GM19328 (cell line): Measurements from ENCODE around the gene MID1.

Experiments
- ATAC-seq: cut with Tn5 transposase; IDR thresholded peaks from one replicate; pipeline ENCODE4 v1.9.1; 2021; ENCODE audit warnings: mild to moderate bottlenecking, moderate library complexity; ENCODE audit not compliant: unreplicated experiment

Gene MID1

GRCh38 chrX:10537308-10537707 is 83.1 kb downstream of the MID1 start:
- ATAC-seq, result no peak

DNA sequence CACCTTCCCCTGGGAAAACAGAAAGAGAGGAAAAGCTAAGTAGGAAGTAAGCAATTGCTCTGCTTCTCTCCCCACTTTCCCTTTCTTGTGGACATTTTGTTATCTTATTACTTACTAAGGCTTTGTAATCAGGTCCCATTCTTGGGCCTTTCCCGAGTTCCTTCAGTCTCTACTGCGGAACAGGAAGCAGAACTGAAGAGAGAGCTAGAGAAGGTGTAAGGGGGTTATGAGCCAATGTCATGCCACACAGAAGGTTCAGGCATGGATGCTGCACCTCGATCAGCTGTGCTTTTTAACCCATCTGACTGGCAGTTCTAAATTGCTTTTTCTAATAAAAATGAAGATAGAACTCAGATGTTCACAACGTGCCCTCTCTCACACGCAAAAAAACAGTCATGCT is 83.6 kb downstream of the MID1 start:
- ATAC-seq, result no peak

DNA sequence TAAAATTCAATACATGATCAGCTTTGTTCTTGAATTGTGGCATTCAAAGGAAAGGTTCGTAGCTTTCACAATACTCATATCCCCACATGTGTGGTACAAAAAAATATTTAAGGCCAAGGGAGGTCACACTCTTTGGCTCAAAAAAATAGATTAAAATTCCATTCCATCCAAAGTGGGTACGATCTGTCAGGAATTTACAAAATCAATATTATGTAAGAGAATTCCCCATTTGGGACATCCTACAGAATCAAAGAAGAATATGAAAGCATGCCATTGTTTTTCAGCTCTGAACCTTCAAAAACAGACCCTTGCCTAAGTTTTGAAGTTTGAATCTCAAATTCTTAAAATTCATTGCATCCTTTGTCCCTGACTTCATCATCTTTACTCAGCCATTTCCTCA is 85.8 kb downstream of the MID1 start:
- ATAC-seq, result no peak

DNA sequence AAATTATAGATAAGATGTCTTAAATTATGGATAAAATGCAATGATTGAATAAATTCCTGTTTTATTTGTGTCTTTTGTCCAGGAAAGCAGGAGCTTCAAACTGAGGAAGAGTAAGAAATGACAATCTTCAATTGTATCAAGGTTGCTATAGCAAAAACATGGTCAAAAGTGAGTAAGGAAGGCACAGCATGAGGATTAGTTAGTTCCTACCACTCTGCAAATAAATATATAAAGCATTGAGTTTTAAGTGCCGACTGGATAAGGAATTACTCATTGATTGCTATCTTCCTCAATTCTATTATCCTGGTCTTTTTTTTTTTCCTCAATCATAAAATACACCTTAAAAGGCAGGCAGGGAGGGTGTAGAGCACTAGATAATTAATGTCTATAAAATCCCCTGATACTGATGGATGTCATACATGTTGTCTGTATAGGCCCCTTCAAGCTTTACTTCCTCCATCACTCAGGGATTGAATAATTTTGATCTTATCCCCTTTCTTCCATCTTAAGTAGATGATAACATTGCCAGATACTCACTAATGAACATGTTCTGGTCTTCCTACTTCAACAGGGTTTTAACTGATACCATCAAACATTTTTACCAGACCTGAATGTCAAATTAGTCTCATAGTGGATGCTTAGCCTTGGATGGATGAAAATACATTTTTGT is 86.6 kb downstream of the MID1 start:
- no peak for ATAC-seq

GRCh38 chrX:10531927-10532326 is 88.5 kb downstream of the MID1 start:
- ATAC-seq, result no peak

- no peak for ATAC-seq
These were observed 91.0 kb downstream of the MID1 start for GRCh38 chrX:10529344-10529743.

GRCh38 chrX:10526451-10526850 is 93.9 kb downstream of the MID1 start:
- ATAC-seq, result no peak

DNA sequence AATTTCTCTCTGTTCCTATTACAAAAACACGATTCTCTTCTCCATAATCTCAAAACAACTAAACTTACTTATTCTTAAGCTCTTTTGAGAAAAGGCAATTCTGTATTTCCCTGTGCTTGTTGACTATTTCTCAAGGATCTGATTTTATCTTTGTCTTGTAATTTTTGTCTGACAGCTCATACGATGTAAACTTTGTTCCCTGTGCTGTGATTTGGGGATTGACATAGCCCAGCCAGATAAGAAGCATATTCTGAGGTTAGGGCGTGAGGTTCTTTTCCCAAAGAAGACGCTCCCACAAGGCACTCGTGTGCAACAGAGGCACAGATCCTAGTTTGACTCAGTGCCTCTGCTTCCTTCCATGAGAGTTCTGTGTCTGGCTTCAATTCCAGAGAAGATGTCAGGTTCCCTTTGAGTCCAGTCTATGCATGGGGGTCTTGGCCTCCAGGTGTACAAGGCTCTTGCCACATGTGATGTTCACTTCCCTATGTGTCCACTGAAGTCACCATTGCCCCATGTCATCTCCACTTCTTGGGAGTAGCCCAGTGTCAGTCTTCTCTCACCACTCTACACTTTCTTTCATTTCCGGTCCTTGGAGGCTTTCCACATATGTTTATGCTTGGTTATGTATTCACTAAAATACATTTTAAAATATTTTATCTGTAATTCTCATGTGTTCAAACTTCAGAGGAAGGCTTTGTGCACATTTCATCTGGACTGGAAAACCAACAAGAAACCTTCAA is 94.8 kb downstream of the MID1 start:
- no peak for ATAC-seq

GRCh38 chrX:10524578-10524977 is 95.8 kb downstream of the MID1 start:
- ATAC-seq, result no peak

- ATAC-seq, result no peak
These were observed 100.6 kb downstream of the MID1 start for GRCh38 chrX:10519761-10520160.

- ATAC-seq, result no peak
These were observed 101.1 kb downstream of the MID1 start for GRCh38 chrX:10519278-10519677.

DNA sequence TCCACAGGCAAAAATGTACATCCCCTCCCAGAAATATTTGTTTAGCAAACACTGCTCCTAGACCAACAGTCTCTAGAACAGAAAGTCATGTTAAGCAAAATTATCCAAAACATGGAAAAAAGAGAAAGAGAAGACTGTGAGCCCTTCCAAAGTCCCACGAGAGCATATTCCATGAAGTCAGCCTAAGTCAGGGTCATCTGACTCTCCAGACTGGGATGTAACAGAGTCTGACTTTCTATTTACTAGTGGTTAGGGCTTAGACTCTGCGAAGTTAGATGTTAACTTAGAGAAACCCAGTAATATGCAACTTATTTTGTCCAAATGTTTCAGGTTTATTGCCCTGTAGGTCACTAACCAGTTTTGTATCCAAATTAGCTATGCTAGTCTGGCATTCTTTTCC is 102.3 kb downstream of the MID1 start:
- ATAC-seq, result no peak

- no peak for ATAC-seq
These were observed 103.5 kb downstream of the MID1 start for GRCh38 chrX:10516781-10517322.

- no peak for ATAC-seq
These were observed 105.5 kb downstream of the MID1 start for GRCh38 chrX:10514891-10515290.

DNA sequence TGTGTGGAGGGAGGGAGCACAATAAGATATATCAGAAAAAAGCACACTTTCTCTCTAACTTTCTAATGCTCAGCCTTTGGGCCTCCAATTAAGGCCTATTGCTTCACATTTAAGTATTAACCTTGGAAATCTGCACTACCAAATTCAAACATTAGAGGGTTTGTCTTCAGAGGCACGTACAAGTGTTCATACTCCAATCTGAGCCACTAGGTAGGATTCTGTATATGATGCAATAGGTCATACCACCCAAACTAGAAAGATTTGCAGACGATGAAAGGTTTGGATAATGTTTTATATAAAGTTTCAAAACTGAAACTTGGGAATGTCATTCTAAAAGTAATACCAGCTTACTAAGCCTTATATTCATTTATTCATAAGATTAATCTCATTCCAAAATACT is 106.4 kb downstream of the MID1 start:
- no peak for ATAC-seq

GRCh38 chrX:10512741-10513140 is 107.6 kb downstream of the MID1 start:
- ATAC-seq, result no peak

- ATAC-seq, result no peak
These were observed 108.1 kb downstream of the MID1 start for GRCh38 chrX:10512258-10512657.

- no peak for ATAC-seq
These were observed 111.0 kb downstream of the MID1 start for GRCh38 chrX:10509397-10509796.

- ATAC-seq, result no peak
These were observed 111.5 kb downstream of the MID1 start for GRCh38 chrX:10508891-10509290.

DNA sequence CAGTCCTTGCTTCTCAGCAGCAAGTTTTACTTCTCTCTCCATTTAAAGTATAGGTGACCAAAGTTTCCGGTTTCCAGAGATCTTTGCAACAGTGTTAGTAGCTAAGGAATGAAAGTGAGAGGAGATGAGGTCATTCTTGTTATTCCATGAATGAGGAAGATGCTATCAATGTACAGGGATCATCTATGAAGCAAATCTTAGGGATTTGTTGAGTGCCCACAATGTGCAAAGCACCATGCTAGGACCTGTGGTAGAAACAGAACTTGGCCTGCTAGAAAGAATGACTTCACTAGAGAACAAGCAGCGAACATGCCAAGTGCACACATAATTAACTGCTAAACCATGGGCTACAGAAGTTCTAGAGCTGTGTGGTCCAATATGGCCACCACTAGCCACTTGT is 112.5 kb downstream of the MID1 start:
- no peak for ATAC-seq

- no peak for ATAC-seq
These were observed 113.2 kb downstream of the MID1 start for GRCh38 chrX:10507181-10507580.

DNA sequence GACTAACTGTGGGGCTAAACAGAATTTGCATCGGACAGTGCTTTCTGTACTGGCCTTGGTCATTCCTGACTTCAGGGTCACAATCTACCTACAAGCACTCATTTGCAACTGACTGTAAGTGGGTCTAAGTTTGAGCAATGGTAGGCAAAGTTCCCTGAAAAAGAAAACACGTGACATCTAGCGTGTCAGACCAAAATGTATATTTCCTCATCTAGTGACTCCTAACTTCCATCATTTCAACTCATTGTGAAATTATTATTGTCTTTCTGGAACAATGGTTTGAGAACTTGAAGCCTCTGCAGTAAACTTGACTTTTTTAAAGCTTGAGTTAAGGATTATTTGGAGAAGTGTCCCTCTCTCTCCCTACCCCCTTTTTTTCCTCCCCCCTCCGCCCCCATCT is 113.6 kb downstream of the MID1 start:
- no peak for ATAC-seq
